K562 (cell line): Measurements from ENCODE around the gene AMPD1.

ENCODE experiments used
- CTCF ChIP-seq, 3 experiments: IDR thresholded peaks in 2 of 3; conservative IDR thresholded peaks in 1 of 3; 2 replicates each; pipeline ENCODE4 v1.5.1; 2011 to 2012; ENCODE audit warnings: low read length in 3 of 3, mild to moderate bottlenecking in 3 of 3, control low read depth in 2 of 3, improper control_type of control experiment in 1 of 3, inconsistent platforms in 1 of 3, low read depth in 1 of 3, mixed read lengths in 1 of 3, moderate library complexity in 1 of 3; ENCODE audit not compliant: insufficient read depth in 2 of 3
- ESRRB ChIP-seq: fragments of 250-450 bp; sonication (Bioruptor Pico); IDR thresholded peaks from 2 replicates; pipeline ENCODE4 v1.5.0; 2020; ENCODE audit warnings: mild to moderate bottlenecking, moderate library complexity, borderline replicate concordance
- FOXK2 ChIP-seq, 2 experiments: fragments of 450-650 bp; IDR thresholded peaks in 1 of 2; conservative IDR thresholded peaks in 1 of 2; 2 replicates each; pipeline ENCODE4 v1.6.1; 2016; ENCODE audit warnings: low read depth in 2 of 2, mild to moderate bottlenecking in 1 of 2
- HDAC6 ChIP-seq: IDR thresholded peaks from 2 replicates; pipeline ENCODE4 v1.6.1; 2012; ENCODE audit warnings: low read depth, mild to moderate bottlenecking, control low read depth, inconsistent platforms, low read length, moderate library complexity
- ZBTB17 ChIP-seq: fragments of 450-650 bp; formaldehyde crosslinking; IDR thresholded peaks from 2 replicates; pipeline ENCODE4 v1.4.0; 2020; ENCODE audit warnings: mild to moderate bottlenecking

GRCh38 chr1:114701931-114702330 lies 6.6 kb upstream of the AMPD1 start:
- TF ChIP-seq CTCF (IDR thresholded peaks at IDR 0.05 in 2 of 3, conservative IDR thresholded peaks at IDR 0.05 in 1 of 3; ENCODE audit: insufficient read depth in 2 of 3, low read depth in 1 of 3, low read length in 3 of 3) (no peak), ZBTB17 (no peak), HDAC6 (no peak), FOXK2 (conservative IDR thresholded peaks at IDR 0.05 in 1 of 2, IDR thresholded peaks at IDR 0.05 in 1 of 2; ENCODE audit: low read depth in 2 of 2) (no peak), ESRRB (CRISPR knock-in tag) (no peak)
